ENCODE data around the gene PSIP1. TPM values are rescaled to one million over a fixed set of nuclear protein-coding genes. Genes with fewer than 3 reads are reported as not detected.

The PSIP1 gene
- 100 to 1,000 TPM in 3 of 4 donors, 10 to 100 TPM in 1; 97.1 to 112 (median 102) TPM for total RNA-seq

DNA sequence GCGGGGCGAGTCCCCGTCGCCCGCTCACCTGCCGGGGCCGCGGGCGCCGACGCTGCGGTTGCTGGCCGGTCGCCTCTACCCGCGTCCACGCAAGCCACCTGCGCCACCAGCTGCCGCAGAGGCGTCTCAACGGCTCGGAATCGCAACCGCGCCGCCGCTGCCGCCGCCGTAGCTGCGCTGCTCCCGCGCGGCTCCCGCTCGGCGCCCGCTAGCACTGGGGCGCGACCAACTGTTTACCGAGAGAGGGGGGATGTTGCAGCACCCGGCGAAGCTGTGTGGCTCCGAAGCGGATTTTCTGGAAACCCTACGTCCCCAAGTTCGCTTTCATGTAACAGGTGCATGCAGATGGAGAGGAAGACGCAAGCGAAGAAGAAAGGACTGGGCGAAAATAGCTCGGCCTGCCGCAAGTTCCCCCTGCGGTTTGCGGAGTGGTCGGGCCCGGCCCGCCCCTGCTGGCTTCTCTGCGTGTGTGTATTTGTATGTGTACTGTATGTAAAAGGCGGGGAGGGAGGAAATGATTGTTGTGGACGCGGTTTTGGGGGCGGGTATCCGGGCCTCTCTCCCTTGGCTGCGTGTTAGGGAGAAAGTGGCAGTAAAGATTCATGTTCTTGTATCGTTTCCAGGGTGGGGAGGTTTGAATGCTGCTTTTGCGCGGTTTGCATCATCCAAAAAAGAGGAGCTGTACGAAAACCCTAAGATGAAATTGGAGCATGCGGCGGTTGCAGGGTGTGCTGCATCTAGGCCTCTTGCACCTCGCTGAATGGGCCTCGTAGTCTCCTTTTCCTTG is at the start of gene PSIP1:
Gene PSIP1, minus strand, starts transcription at position 182 of the 787 bp plus-strand sequence. CDS start 782 bp downstream, outside the sequence.
- intact Hi-C loops (cut with DNase I; ENCODE audit: low total_unique reads) = loop anchor here (5.0 kb wide), 1 partner anchor 36 kb away; no protein-coding TSS in a partner anchor
- no peaks in the 10 kb centered on the region for H3K9me3 ChIP-seq
- H3K4me3 ChIP-seq = peak within 1 kb of the TSS; percentile 90 to 96
- DNase-seq = peak; percentile 72 to 80
- no peaks in the 10 kb centered on the region for H3K36me3 ChIP-seq
- H3K27ac ChIP-seq = peak within 1 kb of the TSS; percentile 93 to 96
- peak in 2 of 4 experiments; percentile 21 to 54 for TF ChIP-seq CTCF (IDR thresholded peaks at IDR 0.05)
- peak; percentile 40 to 73 for TF ChIP-seq POLR2A (IDR thresholded peaks at IDR 0.05)
- H3K4me1 ChIP-seq = no peaks in the 10 kb centered on the region
- H3K27me3 ChIP-seq = no peaks in the 10 kb centered on the region

GRCh38 chr9:15553528-15553898 is 42.7 kb upstream of the PSIP1 start:
- no peak for TF ChIP-seq POLR2A (IDR thresholded peaks at IDR 0.05)
- no peak for TF ChIP-seq CTCF (IDR thresholded peaks at IDR 0.05)
- intact Hi-C loops (cut with DNase I; ENCODE audit: low total_unique reads) = no loop called here
- no peaks in the 10 kb centered on the region for H3K27me3 ChIP-seq
- H3K27ac ChIP-seq = peak overlapping the region; percentile 89 to 96
- H3K9me3 ChIP-seq = no peaks in the 10 kb centered on the region
- no peak for DNase-seq
- H3K4me3 ChIP-seq = peak overlapping the region; percentile 70 to 73
- no peaks in the 10 kb centered on the region for H3K36me3 ChIP-seq
- no peaks in the 10 kb centered on the region for H3K4me1 ChIP-seq

GRCh38 chr9:15552636-15553527 is 42.1 kb upstream of the PSIP1 start, which contains the start of gene CCDC171:
Gene CCDC171, plus strand, starts transcription at chr9:15553043. Its CDS starts 11,046 bp downstream, at chr9:15564089.
- Histone ChIP-seq H3K4me1 (no peaks in the 10 kb centered on the region), H3K36me3 (no peaks in the 10 kb centered on the region), H3K9me3 (no peaks in the 10 kb centered on the region), H3K27ac (peak within 1 kb of the TSS; percentile 89 to 96), H3K4me3 (peak within 1 kb of the TSS; percentile 70 to 73), H3K27me3 (no peaks in the 10 kb centered on the region)
- peak; percentile 68 to 87 for TF ChIP-seq POLR2A (IDR thresholded peaks at IDR 0.05)
- peak in 2 of 4 experiments; percentile 1 to 16 for TF ChIP-seq CTCF (IDR thresholded peaks at IDR 0.05)
- intact Hi-C loops (cut with DNase I; ENCODE audit: low total_unique reads) = no loop called here
- peak; percentile 93 to 96 for DNase-seq

- no peak overlapping the region for H3K27ac ChIP-seq
- no peaks in the 10 kb centered on the region for H3K27me3 ChIP-seq
- no peak overlapping the region for H3K4me3 ChIP-seq
- intact Hi-C loops (cut with DNase I; ENCODE audit: low total_unique reads) = loop anchor here (5.0 kb wide), 1 partner anchor 37 kb away; the partner anchor contains the start of gene PSIP1
- H3K36me3 ChIP-seq = no peaks in the 10 kb centered on the region
- H3K4me1 ChIP-seq = no peaks in the 10 kb centered on the region
- TF ChIP-seq POLR2A (IDR thresholded peaks at IDR 0.05) (no peak), CTCF (IDR thresholded peaks at IDR 0.05) (no peak)
- no peak for DNase-seq
- no peaks in the 10 kb centered on the region for H3K9me3 ChIP-seq
Observed at GRCh38 chr9:15549611-15550010, 38.8 kb upstream of the PSIP1 start.
